AG10803 (cell line): Measurements from ENCODE around the gene FYCO1.

Experiments used
- DNase-seq: peaks from one replicate; pipeline ENCODE4 v3.0.0; 2010; ENCODE audit warnings: low read depth
- H3K4me3 ChIP-seq: 2 replicates; pipeline ENCODE4 v1.5.1; 2011; ENCODE audit warnings: mild to moderate bottlenecking, low read length, control low read depth
- TF ChIP-seq, protein P1 (sequence below): conservative IDR thresholded peaks from 2 replicates; pipeline ENCODE4 v1.5.1; 2011; ENCODE audit warnings: mild to moderate bottlenecking, low read length, control low read depth, inconsistent platforms

The FYCO1 gene

DNA sequence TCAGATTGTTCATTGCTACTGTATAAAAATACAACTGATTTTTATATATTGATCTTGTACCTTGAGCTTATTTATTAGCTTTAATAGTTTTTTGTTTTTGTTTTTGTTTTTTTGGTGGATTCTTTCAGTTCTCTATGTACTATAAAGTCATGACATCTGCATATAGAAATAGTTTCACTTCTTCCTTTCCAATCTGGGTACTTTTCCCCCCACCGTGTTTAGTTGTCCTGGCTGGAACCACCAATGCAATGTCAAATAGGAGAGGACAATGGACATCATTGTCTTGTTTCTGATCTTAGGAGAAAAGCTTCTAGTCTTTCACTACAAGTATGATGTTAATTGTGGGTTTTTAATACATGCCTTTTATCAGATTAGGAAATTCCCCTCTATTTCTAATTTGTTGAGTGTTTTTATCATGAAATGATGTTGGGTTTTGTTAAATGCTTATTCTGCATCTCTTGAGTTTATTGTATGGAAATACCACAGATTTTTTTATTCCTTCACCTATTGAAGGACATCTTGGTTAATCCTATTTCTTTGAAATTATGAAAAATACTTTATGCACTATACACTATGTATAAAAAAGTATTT, 34.4 kb upstream of the FYCO1 start:
- H3K4me3 ChIP-seq: no peak overlapping the region
- TF ChIP-seq, protein P1, sequence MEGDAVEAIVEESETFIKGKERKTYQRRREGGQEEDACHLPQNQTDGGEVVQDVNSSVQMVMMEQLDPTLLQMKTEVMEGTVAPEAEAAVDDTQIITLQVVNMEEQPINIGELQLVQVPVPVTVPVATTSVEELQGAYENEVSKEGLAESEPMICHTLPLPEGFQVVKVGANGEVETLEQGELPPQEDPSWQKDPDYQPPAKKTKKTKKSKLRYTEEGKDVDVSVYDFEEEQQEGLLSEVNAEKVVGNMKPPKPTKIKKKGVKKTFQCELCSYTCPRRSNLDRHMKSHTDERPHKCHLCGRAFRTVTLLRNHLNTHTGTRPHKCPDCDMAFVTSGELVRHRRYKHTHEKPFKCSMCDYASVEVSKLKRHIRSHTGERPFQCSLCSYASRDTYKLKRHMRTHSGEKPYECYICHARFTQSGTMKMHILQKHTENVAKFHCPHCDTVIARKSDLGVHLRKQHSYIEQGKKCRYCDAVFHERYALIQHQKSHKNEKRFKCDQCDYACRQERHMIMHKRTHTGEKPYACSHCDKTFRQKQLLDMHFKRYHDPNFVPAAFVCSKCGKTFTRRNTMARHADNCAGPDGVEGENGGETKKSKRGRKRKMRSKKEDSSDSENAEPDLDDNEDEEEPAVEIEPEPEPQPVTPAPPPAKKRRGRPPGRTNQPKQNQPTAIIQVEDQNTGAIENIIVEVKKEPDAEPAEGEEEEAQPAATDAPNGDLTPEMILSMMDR: no peak
- DNase-seq: no peak

DNA sequence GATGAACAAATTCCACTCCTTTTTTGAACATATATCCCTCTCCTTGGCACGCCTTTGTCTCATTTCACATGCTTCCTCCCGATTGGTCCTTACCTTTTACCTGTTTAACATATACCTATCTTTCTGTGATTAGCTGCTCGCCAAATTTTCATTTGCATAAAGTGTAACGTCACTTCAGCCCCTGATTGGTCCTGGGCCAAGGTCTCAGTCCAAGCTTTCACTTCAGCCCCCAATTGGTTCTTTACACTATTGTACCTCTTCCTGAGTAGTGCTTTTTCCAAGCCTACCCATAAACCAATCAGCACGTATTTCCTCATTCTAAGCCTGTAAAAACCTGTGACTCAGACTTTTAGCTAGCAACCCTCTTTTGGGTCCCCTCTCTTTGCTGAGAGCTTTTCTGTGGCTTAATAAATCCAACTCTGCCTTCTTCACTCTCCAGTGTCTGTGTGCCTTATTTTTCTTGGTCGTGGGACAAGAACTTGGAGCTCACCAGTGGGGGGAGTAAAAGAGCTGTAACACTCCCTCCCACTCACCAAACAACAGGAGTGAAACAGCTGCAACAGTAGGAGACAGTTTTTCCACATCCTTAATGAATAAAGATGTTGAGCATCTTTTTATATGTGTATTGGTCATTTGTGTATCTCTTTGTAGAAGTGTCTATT, 32.2 kb upstream of the FYCO1 start:
- no peak for DNase-seq
- no peak overlapping the region for H3K4me3 ChIP-seq
- TF ChIP-seq, protein P1: no peak

DNA sequence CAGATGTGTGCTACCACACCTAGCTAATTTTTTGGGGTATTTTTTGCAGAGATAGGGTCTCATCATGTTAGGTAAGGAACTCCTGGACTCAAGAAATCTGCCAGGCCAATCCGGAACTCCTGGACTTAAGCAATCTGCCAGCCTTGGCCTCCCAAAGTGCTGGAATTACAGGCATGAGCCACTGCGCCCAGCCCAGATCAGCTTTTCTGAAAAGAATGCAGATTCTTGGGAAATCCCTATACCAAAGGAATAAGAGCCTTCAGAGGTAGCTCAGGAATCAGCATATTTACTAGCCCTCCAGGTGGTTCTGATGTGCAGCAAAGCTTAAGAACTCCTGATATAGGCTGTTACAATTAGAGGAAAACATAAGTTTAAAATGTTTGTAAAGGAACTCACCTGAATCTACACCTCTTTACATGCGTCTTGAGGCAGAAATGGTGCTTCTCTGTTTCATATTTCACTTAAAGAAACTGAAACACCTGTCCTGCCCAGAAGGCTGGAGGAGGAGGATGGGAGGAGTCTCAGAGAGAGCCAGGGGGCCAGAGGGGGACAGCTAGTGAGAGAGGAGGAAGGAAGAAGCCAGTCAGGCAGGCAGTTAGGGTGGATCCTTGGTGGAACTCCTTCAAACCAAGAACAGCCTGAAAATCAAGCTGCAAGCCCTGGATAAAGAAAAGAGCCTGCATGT, 31.5 kb upstream of the FYCO1 start, which contains the start of gene XCR1:
XCR1 (minus strand) TSS at position 463 of the 685 bp plus-strand sequence. CDS start 5,536 bp downstream, outside the sequence.
- TF ChIP-seq, protein P1: no peak
- no peak within 1 kb of the TSS for H3K4me3 ChIP-seq
- no peak for DNase-seq

GRCh38 chr3:46025139-46025538, 29.5 kb upstream of the FYCO1 start:
- no peak overlapping the region for H3K4me3 ChIP-seq
- DNase-seq: no peak
- TF ChIP-seq, protein P1: no peak

DNA sequence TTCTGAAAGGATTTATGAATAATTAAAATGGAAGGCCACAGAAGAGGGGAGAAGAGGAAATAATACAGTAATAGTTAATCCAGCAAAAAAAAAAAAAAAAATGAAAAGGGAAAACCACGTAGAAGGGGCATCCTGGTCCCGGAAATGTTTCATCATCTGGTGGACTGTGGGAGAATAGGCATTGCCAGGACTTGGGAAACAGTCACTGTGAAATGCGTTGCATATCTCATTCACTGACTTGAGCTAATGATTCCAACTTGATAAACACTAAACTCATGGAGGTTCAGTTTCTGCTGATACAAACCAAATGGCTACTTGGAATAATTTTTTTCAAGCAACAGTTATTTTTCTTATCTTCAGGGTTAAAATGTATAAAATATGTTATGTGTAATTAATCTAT, 28.5 kb upstream of the FYCO1 start:
- DNase-seq: peak; percentile 21
- TF ChIP-seq, protein P1: no peak
- H3K4me3 ChIP-seq: no peak overlapping the region

- TF ChIP-seq, protein P1: no peak
- H3K4me3 ChIP-seq: no peak overlapping the region
- DNase-seq: no peak
Measured at GRCh38 chr3:46022909-46023785, 27.5 kb upstream of the FYCO1 start.
